Astrocyte of the spinal cord (primary cell): ENCODE measurements around the gene ADO.

Experiments
- DNase-seq: peaks from one replicate; pipeline ENCODE4 v3.0.0; 2011; ENCODE audit warnings: low read depth, low spot score
- H3K4me3 ChIP-seq: 2 replicates; pipeline ENCODE4 v1.5.1; 2011; ENCODE audit warnings: low read depth, mild to moderate bottlenecking, low read length, moderate library complexity
- in situ Hi-C: cut with HindIII; loops from 2 replicates; pipeline ENCODE4 v1.10.0; 2017; ENCODE audit warnings: low sequenced_read_pairs
- TF ChIP-seq, protein P1 (sequence below): IDR thresholded peaks from 2 replicates; pipeline ENCODE4 v1.5.1; 2012; ENCODE audit warnings: low read depth, mild to moderate bottlenecking, low read length, inconsistent platforms

Gene ADO

DNA sequence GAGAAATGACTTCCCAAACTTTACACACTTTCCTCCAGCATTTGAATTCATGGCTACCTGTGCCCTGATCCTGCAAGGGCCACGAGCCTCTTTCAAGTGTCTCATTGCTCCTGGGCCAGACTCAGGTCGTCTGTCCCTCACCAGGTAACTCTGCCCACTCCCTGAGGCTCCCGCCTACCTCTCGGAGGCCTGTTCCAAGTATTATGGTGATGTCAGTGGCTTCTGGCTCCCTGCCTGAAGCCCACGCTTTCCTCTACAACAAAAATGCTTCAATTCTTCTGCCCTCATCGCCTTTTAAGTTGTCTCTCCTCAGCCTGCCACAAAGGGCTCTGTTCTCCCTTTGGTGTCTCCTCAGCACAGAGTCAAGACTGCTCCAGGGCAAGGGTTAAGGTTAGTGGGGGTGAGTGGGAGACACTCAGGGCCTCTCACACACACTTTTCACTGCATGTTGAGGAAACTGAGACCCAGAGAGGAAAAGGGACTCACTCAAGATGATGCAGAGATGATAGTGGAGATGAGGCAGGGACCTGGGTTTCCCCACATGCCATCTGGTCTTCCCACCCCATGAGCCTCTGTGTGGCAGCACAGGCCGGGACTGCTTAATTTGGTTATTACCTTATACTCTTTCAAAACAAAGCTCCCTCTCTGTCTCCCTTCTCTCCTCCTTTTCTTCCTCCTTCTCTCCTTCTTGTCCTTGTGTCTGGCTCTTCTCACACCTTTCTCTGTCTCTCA lies 39.9 kb downstream of the ADO start:
- DNase-seq, result no peak
- TF ChIP-seq, protein P1, sequence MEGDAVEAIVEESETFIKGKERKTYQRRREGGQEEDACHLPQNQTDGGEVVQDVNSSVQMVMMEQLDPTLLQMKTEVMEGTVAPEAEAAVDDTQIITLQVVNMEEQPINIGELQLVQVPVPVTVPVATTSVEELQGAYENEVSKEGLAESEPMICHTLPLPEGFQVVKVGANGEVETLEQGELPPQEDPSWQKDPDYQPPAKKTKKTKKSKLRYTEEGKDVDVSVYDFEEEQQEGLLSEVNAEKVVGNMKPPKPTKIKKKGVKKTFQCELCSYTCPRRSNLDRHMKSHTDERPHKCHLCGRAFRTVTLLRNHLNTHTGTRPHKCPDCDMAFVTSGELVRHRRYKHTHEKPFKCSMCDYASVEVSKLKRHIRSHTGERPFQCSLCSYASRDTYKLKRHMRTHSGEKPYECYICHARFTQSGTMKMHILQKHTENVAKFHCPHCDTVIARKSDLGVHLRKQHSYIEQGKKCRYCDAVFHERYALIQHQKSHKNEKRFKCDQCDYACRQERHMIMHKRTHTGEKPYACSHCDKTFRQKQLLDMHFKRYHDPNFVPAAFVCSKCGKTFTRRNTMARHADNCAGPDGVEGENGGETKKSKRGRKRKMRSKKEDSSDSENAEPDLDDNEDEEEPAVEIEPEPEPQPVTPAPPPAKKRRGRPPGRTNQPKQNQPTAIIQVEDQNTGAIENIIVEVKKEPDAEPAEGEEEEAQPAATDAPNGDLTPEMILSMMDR, result no peak
- H3K4me3 ChIP-seq, result no peak overlapping the region
- in situ Hi-C loops, result no loop called here

DNA sequence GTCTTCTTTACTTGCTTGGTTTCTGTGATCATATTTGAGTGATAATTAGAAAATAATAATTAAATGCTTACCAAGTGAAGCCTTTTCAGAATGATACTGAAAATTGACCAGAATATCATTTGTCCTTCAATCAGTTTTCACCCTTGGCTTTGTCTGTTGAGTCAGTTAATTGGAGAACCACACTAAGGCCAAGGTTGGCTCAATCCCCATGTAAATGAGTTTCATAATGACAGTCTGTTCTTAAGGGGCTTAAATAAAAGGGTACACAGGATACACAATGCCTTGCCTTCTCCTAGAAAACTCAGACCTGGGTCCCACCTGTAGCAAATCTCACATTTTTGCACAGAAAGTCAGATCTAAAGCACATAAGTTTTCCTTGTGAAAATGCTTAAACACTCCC lies 42.9 kb downstream of the ADO start:
- H3K4me3 ChIP-seq, result no peak overlapping the region
- in situ Hi-C loops, result no loop called here
- TF ChIP-seq, protein P1, result no peak
- no peak for DNase-seq

DNA sequence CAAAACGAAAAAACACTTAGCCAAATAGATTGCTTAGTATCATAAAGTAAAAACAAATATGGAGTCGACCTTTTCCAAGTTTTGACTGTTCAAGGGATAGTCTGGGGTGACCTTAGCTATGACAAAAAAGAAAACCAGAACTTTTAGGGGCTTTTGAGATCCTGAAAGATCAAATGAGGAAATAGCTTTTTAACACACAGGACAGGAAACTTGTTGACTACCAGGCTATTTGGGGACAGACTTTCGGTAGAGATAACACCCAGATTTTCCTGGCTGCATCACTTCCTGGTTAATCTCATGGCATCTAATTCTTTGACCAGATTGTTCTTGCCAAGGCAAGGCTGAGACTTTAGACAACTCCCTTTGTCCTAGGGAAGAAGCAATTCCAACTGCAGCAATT lies 46.1 kb downstream of the ADO start:
- DNase-seq, result no peak
- TF ChIP-seq, protein P1, result no peak
- in situ Hi-C loops, result no loop called here
- no peak overlapping the region for H3K4me3 ChIP-seq

DNA sequence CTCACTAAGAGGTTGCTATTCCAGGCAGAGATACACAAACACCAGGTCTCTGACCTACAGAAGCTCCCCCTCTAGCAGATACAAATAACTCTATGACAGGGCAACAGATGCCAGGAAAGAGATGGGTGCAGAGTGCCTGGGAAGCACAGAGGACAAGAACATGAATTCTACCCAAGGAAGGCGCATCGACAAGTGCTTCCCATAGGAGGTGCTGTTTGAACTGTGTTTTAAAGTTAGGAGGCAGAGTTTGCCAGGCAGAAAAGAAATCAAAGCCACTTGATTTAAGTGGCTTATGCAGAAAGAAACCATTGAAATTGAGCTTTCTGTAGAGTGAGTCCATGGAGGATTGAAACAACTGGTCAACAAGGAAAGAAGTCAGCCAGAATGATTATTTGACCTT lies 46.9 kb downstream of the ADO start:
- H3K4me3 ChIP-seq, result no peak overlapping the region
- in situ Hi-C loops, result no loop called here
- TF ChIP-seq, protein P1, result peak; percentile 28
- no peak for DNase-seq

DNA sequence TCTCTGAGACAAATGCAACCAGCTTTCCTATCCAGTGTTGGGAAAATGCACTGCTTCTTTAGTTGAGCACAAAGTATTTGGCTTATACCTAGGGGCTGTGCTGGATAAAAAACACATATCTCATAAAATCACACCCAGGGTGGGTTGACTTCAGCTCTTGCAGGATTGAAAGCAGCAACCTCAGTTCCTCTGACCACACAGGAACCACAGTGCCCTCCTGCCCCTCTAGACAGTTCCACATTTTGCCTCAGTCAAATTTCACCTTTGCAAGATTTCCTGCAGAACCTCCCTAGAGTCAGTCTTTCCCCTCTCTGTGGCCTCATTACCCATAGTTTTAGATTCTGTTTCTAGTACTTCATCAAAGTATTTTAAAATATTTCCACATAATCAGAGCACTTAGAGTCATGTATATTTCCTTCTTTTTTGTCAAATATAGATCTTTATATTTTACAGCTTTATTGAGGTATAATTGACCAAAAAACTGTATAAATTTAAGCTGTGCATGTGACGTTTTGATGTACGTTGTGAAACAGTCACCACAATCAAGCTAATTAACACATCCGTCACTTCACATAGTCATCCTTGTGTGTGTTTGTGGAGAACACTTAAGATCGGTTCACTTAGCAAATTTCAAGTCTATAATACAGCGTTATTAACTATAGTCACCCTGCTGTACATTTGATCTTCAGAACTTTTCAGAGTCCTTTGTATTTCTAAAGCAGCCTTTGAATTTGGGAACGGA lies 48.6 kb downstream of the ADO start:
- DNase-seq, result no peak
- H3K4me3 ChIP-seq, result no peak overlapping the region
- in situ Hi-C loops, result no loop called here
- TF ChIP-seq, protein P1, result no peak

DNA sequence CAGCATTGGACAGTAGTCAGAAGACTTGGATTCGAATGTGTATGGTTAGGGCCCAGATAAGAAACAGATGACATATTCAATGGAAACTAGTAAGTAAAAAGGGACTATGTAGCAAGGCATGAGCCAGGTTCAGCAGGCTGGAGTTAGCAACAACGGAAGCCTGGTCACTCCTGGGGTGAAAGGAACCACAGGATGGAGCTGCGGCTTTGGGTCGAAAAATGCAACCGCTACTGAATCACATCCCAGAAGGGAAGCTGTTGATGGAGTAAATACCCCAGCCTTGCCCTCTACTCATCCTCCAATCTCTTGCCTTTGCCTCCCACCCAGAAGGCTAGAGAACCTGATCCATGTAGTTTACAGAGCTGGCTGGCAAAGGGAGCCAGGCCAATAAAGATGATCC lies 49.2 kb downstream of the ADO start:
- TF ChIP-seq, protein P1, result no peak
- in situ Hi-C loops, result no loop called here
- no peak for DNase-seq
- H3K4me3 ChIP-seq, result no peak overlapping the region
